ENCODE data around the gene AVPR1B.
"Not testable (repeated sequence)": the region's sequence is repeated elsewhere in the genome, so short reads cannot be mapped to it uniquely, and the experiment has no call there.

AVPR1B gene

GRCh38 chr1:206082831-206083695 is 34.1 kb downstream of the AVPR1B start:
- DNase-seq (ENCODE audit: low read depth, low spot score), result no peak

DNA sequence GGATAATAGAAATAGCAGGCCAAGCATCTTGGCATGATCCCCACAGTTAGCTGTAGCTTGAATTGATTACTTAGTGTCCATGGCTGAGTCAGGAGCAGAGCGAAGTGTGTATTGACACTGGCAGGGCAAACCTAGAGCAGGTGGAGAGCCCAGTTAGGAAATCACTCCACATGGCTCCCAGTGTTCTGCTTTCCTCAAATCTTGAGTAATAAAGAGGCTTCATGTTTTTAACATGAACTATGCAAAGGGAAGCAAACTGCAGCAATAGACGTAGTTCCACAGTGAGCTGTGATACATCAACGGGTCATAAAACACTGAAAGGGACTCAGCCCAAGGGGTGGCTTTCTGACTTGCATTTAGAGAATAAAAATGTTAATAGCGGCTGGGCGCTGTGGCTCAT is 35.3 kb downstream of the AVPR1B start:
- DNase-seq (ENCODE audit: low read depth, low spot score), result no peak

DNA sequence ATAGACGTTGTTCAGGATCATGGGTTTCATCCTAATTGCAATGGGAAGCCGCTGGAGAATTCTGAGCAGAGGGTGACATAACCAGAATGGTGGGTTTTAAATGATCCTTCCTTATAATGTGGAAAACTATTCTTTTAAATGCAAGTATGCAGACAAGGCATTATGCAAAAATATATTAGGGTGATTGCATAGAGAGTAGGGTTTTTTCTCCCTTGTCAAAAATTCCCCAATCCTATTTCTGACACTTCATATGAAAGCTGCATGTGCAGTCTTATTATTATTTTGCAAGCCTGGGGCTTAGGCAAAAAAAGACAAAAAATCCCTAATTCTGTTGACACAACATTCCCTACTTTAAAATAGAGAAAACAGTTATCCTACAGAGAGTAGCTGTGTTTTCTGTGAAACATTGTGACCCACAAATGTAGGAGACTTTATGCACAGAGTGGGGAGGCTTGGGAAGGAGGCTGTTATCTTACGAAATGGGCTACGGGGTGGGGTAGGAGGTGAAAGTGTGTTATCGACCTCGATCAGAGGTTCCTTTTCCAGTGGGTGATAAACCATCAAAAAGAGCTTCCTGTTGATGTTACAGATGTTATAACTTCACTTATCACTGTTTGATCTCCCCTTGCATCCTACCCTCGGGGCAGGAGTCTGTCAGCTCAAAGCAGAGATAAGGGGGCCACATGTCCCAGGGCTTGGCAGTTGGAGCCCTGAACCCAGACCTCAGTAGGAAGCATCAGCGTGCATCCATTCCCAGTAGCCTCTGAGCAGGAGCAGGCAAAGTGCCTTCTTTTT is 37.0 kb downstream of the AVPR1B start:
- no peak for DNase-seq (ENCODE audit: low read depth, low spot score)

GRCh38 chr1:206079135-206079534 is 38.1 kb downstream of the AVPR1B start:
- DNase-seq (ENCODE audit: low read depth, low spot score), result no peak

GRCh38 chr1:206075786-206076755 is 41.1 kb downstream of the AVPR1B start:
- no peak for DNase-seq (ENCODE audit: low read depth, low spot score)

DNA sequence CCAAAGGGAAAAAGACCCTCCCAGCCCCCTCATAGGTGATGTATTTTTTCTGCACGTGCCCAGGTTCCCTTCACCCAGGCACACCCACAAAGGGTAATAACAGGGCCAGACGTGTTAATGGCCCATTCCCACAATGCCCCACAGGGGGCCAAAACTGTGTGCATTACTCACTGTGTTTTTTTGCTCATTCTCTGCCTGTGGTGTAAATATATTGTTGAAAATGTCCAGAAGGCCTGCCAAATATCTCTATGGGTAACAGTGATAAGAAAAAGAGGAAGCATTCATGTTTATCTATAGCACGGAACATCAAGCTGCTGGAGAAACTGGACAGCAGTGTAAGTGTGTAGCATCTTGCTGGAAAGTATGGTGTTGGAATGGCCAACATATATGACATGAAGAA is 42.3 kb downstream of the AVPR1B start:
- DNase-seq (ENCODE audit: low read depth, low spot score), result no peak

DNA sequence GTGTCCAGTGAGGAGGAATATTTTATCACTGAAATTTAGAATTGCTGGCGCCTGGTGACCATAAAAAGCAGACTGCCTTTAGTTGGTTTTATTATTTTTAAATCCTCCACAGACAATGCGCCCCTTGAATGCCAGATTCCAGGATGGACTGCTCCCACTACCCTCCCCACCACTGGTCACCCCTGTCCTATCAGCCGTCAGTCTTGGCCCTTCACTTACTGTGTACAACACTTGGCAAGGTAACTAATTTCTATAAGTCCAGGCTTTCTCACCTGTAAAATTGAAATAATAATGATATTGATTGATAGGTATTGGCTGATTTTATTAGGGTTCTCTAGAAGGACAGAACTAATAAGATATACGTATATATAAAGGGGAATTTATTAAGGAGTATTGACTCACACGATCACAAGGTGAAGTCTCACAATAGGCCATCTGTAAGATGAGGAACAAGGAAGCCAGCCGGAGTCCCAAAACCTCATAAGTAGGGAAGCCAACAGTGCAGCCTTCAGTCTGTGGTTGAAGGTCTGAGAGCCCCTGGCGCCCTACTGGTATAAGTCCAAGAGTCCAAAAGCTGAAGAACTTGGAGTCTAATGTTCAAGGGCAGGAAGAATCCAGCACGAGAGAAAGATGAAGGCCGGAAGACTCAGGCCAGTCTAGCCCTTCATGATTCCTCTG is 46.4 kb downstream of the AVPR1B start:
- no peak for DNase-seq (ENCODE audit: low read depth, low spot score)

DNA sequence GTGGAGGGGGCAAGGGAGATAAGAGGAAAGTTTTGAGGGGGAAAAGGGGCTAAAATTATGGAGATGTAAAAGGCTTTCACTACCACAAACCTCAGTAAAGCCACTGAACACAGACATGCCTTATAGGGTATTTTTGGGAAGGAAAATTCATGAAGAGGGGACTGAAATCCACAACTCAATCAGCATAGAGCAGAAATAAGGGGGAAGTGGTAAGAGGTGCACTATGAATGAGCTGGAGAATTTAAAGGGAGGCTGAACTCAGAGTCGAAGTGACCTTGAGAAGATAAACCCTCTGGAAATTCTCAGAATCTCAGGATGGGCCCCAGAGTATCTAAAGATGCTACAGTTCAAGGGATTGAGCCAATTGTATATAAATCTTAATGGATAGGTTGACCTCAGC is 48.9 kb downstream of the AVPR1B start:
- no peak for DNase-seq (ENCODE audit: low read depth, low spot score)

DNA sequence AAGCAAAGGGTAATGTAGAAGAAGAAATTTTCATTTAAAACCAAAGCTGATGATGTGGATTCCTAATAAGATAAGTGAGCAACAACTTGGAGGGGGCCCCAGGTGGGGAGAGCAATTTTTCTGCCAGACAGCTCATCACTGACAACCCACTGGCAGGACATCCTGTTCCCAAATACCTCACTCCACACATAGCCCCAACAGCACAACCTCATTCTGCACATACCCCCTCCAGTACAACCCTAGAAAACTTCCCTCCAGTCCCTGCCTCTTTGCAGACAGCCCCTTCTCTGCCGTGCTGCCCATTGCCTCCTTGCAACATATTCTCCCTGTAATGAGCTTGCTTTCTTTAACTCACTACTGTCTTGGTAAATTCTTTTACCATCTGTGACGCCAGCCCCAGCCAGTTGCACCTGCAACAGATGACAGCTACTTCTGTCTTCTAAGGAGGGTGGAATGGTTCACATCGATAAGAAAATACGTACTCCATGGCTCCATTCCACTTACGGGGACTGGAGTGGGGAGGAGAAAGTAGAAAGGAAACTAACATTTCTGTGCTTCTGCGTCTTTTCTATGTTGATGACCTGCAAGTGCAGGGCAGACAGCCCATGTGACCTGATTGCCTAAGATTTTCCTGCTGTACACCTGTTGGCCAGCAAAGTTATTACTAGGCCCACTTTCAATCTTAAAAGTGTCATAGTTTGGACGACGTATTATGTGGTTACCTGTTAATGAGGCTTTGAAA is 49.5 kb downstream of the AVPR1B start:
- DNase-seq (ENCODE audit: low read depth, low spot score), result no peak

GRCh38 chr1:206066479-206067171 is 50.6 kb downstream of the AVPR1B start:
- no peak for DNase-seq (ENCODE audit: low read depth, low spot score)

DNA sequence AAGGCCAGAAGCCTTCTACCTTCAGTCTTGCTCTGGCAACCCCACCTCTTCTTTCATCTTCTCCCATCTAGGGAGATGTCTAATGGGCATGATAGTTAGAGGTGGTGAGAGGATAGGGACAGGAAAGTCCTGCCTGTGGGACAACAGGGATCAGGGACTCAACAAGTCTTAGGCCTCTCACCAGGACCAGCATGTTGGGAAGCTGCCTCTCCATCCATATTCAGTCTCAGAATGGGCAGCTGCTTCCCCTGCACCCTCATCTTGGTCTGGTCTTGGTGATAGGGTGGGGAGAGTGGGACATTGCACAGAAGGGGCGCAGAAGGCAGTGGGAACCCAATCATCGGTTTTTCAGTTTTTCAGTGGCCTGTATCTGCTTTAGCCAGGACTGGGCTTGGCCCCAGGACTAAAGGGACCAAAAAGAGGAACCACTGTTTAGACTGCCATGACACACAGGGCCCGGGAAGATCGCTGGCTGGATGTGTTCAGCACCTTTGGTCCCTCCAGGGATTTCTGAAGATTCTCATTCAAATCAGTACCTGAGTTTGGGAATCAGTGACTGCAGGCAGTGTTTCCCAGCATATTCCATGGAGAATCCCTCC is 51.5 kb downstream of the AVPR1B start:
- no peak for DNase-seq (ENCODE audit: low read depth, low spot score)

DNA sequence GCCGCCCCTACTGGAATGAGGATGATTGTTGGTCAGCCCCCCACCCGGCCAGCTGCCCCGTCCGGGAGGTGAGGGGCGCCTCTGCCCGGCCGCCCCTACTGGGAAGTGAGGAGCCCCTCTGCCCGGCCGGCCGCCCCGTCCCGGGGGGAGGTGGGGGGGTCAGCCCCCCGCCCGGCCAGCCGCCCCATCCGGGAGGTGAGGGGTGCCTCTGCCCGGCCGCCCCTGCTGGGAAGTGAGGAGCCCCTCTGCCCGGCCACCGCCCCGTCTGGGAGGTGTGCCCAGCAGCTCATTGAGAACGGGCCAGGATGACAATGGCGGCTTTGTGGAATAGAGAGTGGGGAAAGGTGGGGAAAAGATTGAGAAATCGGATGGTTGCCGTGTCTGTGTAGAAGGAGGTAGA is 52.7 kb downstream of the AVPR1B start:
- DNase-seq (ENCODE audit: low read depth, low spot score), result not testable (repeated sequence)

- DNase-seq (ENCODE audit: low read depth, low spot score), result not testable (repeated sequence)
Observed at GRCh38 chr1:206064001-206064400, 53.2 kb downstream of the AVPR1B start.

GRCh38 chr1:206062464-206062863 is 54.7 kb downstream of the AVPR1B start:
- no peak for DNase-seq (ENCODE audit: low read depth, low spot score)

DNA sequence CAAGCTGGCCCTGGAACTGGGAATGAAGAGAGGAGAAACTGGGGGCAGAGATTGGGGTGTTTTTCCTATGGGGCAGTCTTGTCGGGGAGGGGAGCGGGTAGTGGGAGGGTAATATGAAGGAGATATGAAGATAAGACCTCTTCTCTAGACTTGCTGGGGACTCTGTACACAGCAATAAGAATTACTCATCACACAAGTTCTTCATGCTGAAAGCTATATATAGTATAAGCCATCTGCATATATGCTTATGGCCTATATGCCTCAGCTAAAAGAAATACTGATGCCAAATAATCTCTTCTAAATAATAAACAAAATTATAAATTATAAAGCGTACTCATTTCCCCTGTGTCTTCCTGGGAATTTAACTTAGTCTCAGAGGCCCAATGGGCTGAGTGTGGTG is 56.3 kb downstream of the AVPR1B start:
- DNase-seq (ENCODE audit: low read depth, low spot score), result no peak
